GM12878 (cell line): ENCODE data around the gene ZC3H12D. TPM values are rescaled to one million over a fixed set of nuclear protein-coding genes. Genes with fewer than 3 reads are reported as not detected.

Source experiments
- ATAC-seq: fragments of 200-7000 bp; cut with Tn5 transposase; 3 replicates; pipeline ENCODE4 v1.9.1; 2020; ENCODE audit warnings: mild to moderate bottlenecking, moderate library complexity
- BruUV-seq: library from RNA; stranded (reverse); fragments of 400-500 nt; replicated peaks from 2 replicates; lab custom pipeline; 2021; lab: Mats Ljungman, UMichigan
- CTCF ChIA-PET: fragments of 300-600 bp; sonication (Branson Sonifier 250); formaldehyde crosslinking; extraction: SDS; loops from one replicate; lab custom pipeline; 2021; ENCODE audit warnings: inconsistent platforms; lab: Yijun Ruan, JAX
- POLR2A ChIA-PET: fragments of 350-600 bp; formaldehyde crosslinking; extraction: SDS; loops from one replicate; lab custom pipeline; 2021; ENCODE audit warnings: inconsistent platforms; lab: Charles Lee
- RAD21 ChIA-PET: fragments of 300-600 bp; sonication (Branson Sonifier 250); formaldehyde crosslinking; loops from one replicate; lab custom pipeline; 2023; ENCODE audit warnings: antibody characterized with exemption; ENCODE audit not compliant: unreplicated experiment; lab: Charles Lee
- SMC1A ChIA-PET: fragments of 300-600 bp; sonication (Branson Sonifier 250); formaldehyde crosslinking; loops from one replicate; lab custom pipeline; 2023; ENCODE audit not compliant: unreplicated experiment, uncharacterized antibody; lab: Charles Lee
- DNase-seq: peaks from one replicate; pipeline ENCODE4 v3.0.0-alpha.2; 2011; ENCODE audit warnings: low read depth, low spot score
- FAIRE-seq: peaks from 3 replicates; lab custom pipeline; 2011; peaks lifted over from hg19 to GRCh38; lab: Jason Lieb, UNC
- H2AFZ ChIP-seq: 2 replicates; pipeline ENCODE4 v1.6.0; 2011; ENCODE audit warnings: low read depth, low read length, control low read depth; ENCODE audit not compliant: control insufficient read depth
- H3K27ac ChIP-seq: 2 replicates; pipeline ENCODE4 v1.5.1; 2011; ENCODE audit warnings: control low read depth; ENCODE audit not compliant: control insufficient read depth, insufficient read depth
- H3K27me3 ChIP-seq, 2 experiments: replicated peaks in 1 of 2; 2 replicates each; pipeline versions ENCODE4 v1.6.0 to v1.6.1; 2011; ENCODE audit warnings: low read length in 1 of 2; ENCODE audit not compliant: control insufficient read depth in 2 of 2, insufficient read depth in 2 of 2
- H3K36me3 ChIP-seq, 2 experiments: 2 replicates each; pipeline ENCODE4 v1.5.1; 2011; ENCODE audit warnings: low read length in 1 of 2; ENCODE audit not compliant: control insufficient read depth in 2 of 2, insufficient read depth in 2 of 2
- H3K4me1 ChIP-seq: 2 replicates; pipeline ENCODE4 v1.6.1; 2011; ENCODE audit warnings: mild to moderate bottlenecking, low read length, moderate library complexity, mixed read lengths; ENCODE audit not compliant: control insufficient read depth, insufficient read depth
- H3K4me2 ChIP-seq: 2 replicates; pipeline ENCODE4 v1.6.0; 2011; ENCODE audit warnings: control low read depth; ENCODE audit not compliant: control insufficient read depth, insufficient read depth
- H3K4me3 ChIP-seq: fragments of 200-600 bp; sonication (generic); 2 replicates; pipeline ENCODE4 v1.5.1; 2016
- H3K79me2 ChIP-seq: 2 replicates; pipeline ENCODE4 v1.6.0; 2011; ENCODE audit warnings: low read length; ENCODE audit not compliant: control insufficient read depth, insufficient read depth
- H3K9ac ChIP-seq: 2 replicates; pipeline ENCODE4 v1.8.0; 2011; ENCODE audit warnings: low read length, control low read depth, mixed read lengths; ENCODE audit not compliant: control insufficient read depth, insufficient read depth
- H3K9me3 ChIP-seq: replicated peaks from 3 replicates; pipeline ENCODE4 v1.5.1; 2011; ENCODE audit warnings: mild to moderate bottlenecking, low read length; ENCODE audit not compliant: control insufficient read depth, insufficient read depth
- H4K20me1 ChIP-seq: 2 replicates; pipeline ENCODE4 v1.6.0; 2011; ENCODE audit not compliant: control insufficient read depth, insufficient read depth
- BMI1 ChIP-seq: fragments of 450-650 bp; IDR thresholded peaks from 2 replicates; pipeline ENCODE4 v1.6.1; 2016; ENCODE audit warnings: mild to moderate bottlenecking, moderate library complexity, borderline replicate concordance
- CBX5 ChIP-seq: sonication (generic); IDR thresholded peaks from 2 replicates; pipeline ENCODE4 v1.6.1; 2016; ENCODE audit warnings: low read depth, moderate library complexity, mild to moderate bottlenecking, inconsistent platforms
- CEBPB ChIP-seq, 2 experiments: fragments of 150-350 bp in 1 of 2; IDR thresholded peaks; 2 replicates each; pipeline ENCODE4 v1.6.1; 2012 to 2014; ENCODE audit warnings: low read depth in 2 of 2, low read length in 2 of 2, borderline replicate concordance in 1 of 2, inconsistent platforms in 1 of 2
- CHD1 ChIP-seq: IDR thresholded peaks from 2 replicates; pipeline ENCODE4 v1.6.1; 2012; ENCODE audit warnings: low read depth, low read length, improper control_type of control experiment
- NR2F1 ChIP-seq: fragments of 450-650 bp; conservative IDR thresholded peaks from 2 replicates; pipeline ENCODE4 v1.6.1; 2017; ENCODE audit warnings: mild to moderate bottlenecking
- PAX8 ChIP-seq: fragments of 450-650 bp; IDR thresholded peaks from 2 replicates; pipeline ENCODE4 v1.6.1; 2017; ENCODE audit warnings: mild to moderate bottlenecking, moderate library complexity
- RCOR1 ChIP-seq: conservative IDR thresholded peaks from 2 replicates; pipeline ENCODE4 v1.6.1; 2012; ENCODE audit warnings: low read depth, low read length, improper control_type of control experiment
- SIN3A ChIP-seq: IDR thresholded peaks from 2 replicates; pipeline ENCODE4 v1.6.1; 2012; ENCODE audit warnings: low read depth, low read length, improper control_type of control experiment
- SIX5 ChIP-seq: IDR thresholded peaks from 2 replicates; pipeline ENCODE4 v1.6.1; 2011; ENCODE audit warnings: mild to moderate bottlenecking, low read depth, low read length, moderate library complexity; ENCODE audit not compliant: severe bottlenecking
- TAF1 ChIP-seq: IDR thresholded peaks from 2 replicates; pipeline ENCODE4 v1.6.1; 2011; ENCODE audit warnings: mild to moderate bottlenecking, low read depth, low read length, borderline replicate concordance
- TCF12 ChIP-seq: IDR thresholded peaks from 2 replicates; pipeline ENCODE4 v1.6.1; 2011; ENCODE audit warnings: low read depth, mild to moderate bottlenecking, low read length
- TCF3 ChIP-seq: IDR thresholded peaks from 2 replicates; pipeline ENCODE4 v1.6.1; 2012; ENCODE audit warnings: low read depth, mild to moderate bottlenecking, low read length, borderline replicate concordance; ENCODE audit not compliant: insufficient read depth
- WGBS: methylation state at CpG from one replicate; pipeline ENCODE4 v1.1.6; 2016; ENCODE audit warnings: low lambda C conversion rate; ENCODE audit not compliant: insufficient replicate concordance, insufficient coverage; ENCODE audit errors: missing lambda C conversion rate; 5-methylcytosine and 5-hydroxymethylcytosine counted together
- in situ Hi-C: fragments of 300-500 bp; cut with MboI; formaldehyde crosslinking; loops from 9 replicates; pipeline ENCODE4 v1.14.3; 2018; ENCODE audit warnings: mixed read lengths
- intact Hi-C: fragments of 100-400 bp; cut with micrococcal nuclease; formaldehyde crosslinking; loops from one replicate; pipeline ENCODE4 v1.14.2; 2022; ENCODE audit not compliant: unreplicated experiment
- polyA plus RNA-seq, 11 experiments: library from polyadenylated mRNA; depleted of rRNA in 4 of 11; unstranded in 6 of 11; stranded (reverse) in 5 of 11; fragments of >200 nt; fragmentation: Nextera tagmentation in 4 of 11; fragmentation: Illumina TruSeq in 1 of 11; extraction: Ambion mirVana in 4 of 11; extraction: Trizol in 1 of 11; gene quantifications; 1 replicate in 1 of 11; 2 replicates in 10 of 11; pipeline versions ENCODE4 v1.2.1 to v1.2.3, GENCODE V29; 2011 to 2016; ENCODE audit warnings: inconsistent platforms in 2 of 11, missing spikeins in 2 of 11, low read depth in 1 of 11
- total RNA-seq, 4 experiments: library from RNA; depleted of rRNA in 3 of 4; stranded (reverse); fragments of >200 nt in 3 of 4; fragmentation: Illumina TruSeq in 1 of 4; extraction: Trizol in 1 of 4; gene quantifications; 2 replicates each; pipeline versions ENCODE4 v1.2.1 to v1.2.3, GENCODE V29; 2013 to 2021
- TF ChIP-seq, protein P1 (sequence below): fragments of 450-650 bp; IDR thresholded peaks from 2 replicates; pipeline ENCODE4 v1.6.1; 2016; ENCODE audit warnings: mild to moderate bottlenecking
- TF ChIP-seq, protein P2 (sequence below): IDR thresholded peaks from 2 replicates; pipeline ENCODE4 v1.6.1; 2012; ENCODE audit warnings: low read depth, low read length, improper control_type of control experiment
- TF ChIP-seq, protein P3 (sequence below): fragments of 450-650 bp; formaldehyde crosslinking; IDR thresholded peaks from 2 replicates; pipeline ENCODE4 v1.4.0; 2022; ENCODE audit warnings: mild to moderate bottlenecking, moderate library complexity
- TF ChIP-seq, protein P4 (sequence below): IDR thresholded peaks from 2 replicates; pipeline ENCODE4 v1.6.1; 2012; ENCODE audit warnings: low read length, inconsistent platforms
- TF ChIP-seq, protein P5 (sequence below): IDR thresholded peaks from 2 replicates; pipeline ENCODE4 v1.6.1; 2011; ENCODE audit warnings: low read depth, mild to moderate bottlenecking, low read length, moderate library complexity, borderline replicate concordance; ENCODE audit errors: extremely low read depth

The ZC3H12D gene
- total and polyA plus RNA-seq, 10 of the 15 experiments (the other 5 are each of a cell fraction or from before 2014, with no cell fraction given): 1.4 to 29.7 (median 8.8) TPM

DNA sequence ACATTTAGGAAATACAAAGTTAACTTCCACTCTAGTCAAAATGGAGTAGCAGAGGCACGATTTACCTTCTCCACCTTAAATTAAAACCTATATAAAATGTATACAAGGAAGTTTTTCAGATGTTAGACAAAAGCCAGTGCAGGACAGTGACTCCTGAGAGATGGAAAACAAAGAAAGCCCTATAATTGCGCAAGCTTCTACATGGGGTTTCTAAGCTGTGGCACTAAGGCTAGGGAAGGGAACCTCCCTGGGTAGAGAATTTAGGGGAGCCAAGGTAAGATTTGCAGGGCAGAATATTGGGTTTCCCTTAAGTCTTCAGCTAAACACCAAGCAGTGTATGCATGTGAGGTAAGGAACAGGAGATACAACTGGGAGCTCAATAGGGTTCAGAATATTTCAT, 18.5 kb upstream of the ZC3H12D start:
- DNase-seq (no peak), ATAC-seq (no peak), FAIRE-seq (peak; percentile 27)
- SMC1A ChIA-PET: interaction anchor here (0.9 to 7.6 kb wide), 10 partner anchors 8 to 475 kb away, joined by 3 to 61 read pairs (median 4); no protein-coding TSS in a partner anchor
- RAD21 ChIA-PET: interaction anchor here (0.6 to 2.0 kb wide), 9 partner anchors 13 to 475 kb away, joined by 3 to 7 read pairs (median 4); partner anchors contain the start of gene ZC3H12D
- Histone ChIP-seq H4K20me1 (no peaks in the 10 kb centered on the region), H3K9ac (no peak overlapping the region), H3K27ac (no peak overlapping the region), H2AFZ (no peak overlapping the region), H3K4me3 (no peak overlapping the region), H3K9me3 (no peaks in the 10 kb centered on the region), H3K27me3 (no peaks in the 10 kb centered on the region), H3K79me2 (no peaks in the 10 kb centered on the region; the same call in 1 of the 2 replicates), H3K36me3 (peaks cover 0 to 4% of the 10 kb centered on the region in 2 experiments; a peak in 2 of 4 replicates), H3K4me2 (no peak overlapping the region), H3K4me1 (no peaks in the 10 kb centered on the region)
- 96% methylated on average over 2 of the region's 2 CpGs for WGBS
- CTCF ChIA-PET: interaction anchor here (1.2 to 2.5 kb wide), 8 partner anchors 8 to 29 kb away, joined by 3 to 11 read pairs (median 6); no protein-coding TSS in a partner anchor
- in situ Hi-C loops (no loop called here), intact Hi-C loops (no loop called here)
- BruUV-seq: no TSS peak
- POLR2A ChIA-PET: interaction anchor here (0.5 to 1.4 kb wide), 4 partner anchors 10 to 157 kb away, joined by 3 to 6 read pairs (median 4); no protein-coding TSS in a partner anchor
- TF ChIP-seq SIN3A: no peak
- TF ChIP-seq TCF12: no peak
- TF ChIP-seq CEBPB (IDR thresholded peaks at IDR 0.05; ENCODE audit: borderline replicate concordance in 1 of 2, low read depth in 2 of 2, low read length in 2 of 2): no peak
- TF ChIP-seq BMI1: no peak
- no peak for TF ChIP-seq TCF3
- TF ChIP-seq CBX5: no peak
- no peak for TF ChIP-seq NR2F1
- TF ChIP-seq PAX8: no peak
- TF ChIP-seq, protein P1, sequence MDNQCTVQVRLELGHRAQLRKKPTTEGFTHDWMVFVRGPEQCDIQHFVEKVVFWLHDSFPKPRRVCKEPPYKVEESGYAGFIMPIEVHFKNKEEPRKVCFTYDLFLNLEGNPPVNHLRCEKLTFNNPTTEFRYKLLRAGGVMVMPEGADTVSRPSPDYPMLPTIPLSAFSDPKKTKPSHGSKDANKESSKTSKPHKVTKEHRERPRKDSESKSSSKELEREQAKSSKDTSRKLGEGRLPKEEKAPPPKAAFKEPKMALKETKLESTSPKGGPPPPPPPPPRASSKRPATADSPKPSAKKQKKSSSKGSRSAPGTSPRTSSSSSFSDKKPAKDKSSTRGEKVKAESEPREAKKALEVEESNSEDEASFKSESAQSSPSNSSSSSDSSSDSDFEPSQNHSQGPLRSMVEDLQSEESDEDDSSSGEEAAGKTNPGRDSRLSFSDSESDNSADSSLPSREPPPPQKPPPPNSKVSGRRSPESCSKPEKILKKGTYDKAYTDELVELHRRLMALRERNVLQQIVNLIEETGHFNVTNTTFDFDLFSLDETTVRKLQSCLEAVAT: no peak
- TF ChIP-seq, protein P2, sequence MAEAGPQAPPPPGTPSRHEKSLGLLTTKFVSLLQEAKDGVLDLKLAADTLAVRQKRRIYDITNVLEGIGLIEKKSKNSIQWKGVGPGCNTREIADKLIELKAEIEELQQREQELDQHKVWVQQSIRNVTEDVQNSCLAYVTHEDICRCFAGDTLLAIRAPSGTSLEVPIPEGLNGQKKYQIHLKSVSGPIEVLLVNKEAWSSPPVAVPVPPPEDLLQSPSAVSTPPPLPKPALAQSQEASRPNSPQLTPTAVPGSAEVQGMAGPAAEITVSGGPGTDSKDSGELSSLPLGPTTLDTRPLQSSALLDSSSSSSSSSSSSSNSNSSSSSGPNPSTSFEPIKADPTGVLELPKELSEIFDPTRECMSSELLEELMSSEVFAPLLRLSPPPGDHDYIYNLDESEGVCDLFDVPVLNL: no peak
- TF ChIP-seq TAF1: no peak
- TF ChIP-seq SIX5: no peak
- TF ChIP-seq, protein P3, sequence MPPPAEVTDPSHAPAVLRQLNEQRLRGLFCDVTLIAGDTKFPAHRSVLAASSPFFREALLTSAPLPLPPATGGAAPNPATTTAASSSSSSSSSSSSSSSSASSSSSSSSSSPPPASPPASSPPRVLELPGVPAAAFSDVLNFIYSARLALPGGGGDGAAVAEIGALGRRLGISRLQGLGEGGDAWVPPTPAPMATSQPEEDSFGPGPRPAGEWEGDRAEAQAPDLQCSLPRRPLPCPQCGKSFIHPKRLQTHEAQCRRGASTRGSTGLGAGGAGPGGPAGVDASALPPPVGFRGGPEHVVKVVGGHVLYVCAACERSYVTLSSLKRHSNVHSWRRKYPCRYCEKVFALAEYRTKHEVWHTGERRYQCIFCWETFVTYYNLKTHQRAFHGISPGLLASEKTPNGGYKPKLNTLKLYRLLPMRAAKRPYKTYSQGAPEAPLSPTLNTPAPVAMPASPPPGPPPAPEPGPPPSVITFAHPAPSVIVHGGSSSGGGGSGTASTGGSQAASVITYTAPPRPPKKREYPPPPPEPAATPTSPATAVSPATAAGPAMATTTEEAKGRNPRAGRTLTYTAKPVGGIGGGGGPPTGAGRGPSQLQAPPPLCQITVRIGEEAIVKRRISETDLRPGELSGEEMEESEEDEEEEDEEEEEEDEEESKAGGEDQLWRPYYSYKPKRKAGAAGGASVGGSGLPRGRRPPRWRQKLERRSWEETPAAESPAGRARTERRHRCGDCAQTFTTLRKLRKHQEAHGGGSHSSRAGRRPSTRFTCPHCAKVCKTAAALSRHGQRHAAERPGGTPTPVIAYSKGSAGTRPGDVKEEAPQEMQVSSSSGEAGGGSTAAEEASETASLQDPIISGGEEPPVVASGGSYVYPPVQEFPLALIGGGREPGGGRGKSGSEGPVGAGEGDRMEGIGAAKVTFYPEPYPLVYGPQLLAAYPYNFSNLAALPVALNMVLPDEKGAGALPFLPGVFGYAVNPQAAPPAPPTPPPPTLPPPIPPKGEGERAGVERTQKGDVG (CRISPR knock-in tag): no peak
- TF ChIP-seq, protein P4, sequence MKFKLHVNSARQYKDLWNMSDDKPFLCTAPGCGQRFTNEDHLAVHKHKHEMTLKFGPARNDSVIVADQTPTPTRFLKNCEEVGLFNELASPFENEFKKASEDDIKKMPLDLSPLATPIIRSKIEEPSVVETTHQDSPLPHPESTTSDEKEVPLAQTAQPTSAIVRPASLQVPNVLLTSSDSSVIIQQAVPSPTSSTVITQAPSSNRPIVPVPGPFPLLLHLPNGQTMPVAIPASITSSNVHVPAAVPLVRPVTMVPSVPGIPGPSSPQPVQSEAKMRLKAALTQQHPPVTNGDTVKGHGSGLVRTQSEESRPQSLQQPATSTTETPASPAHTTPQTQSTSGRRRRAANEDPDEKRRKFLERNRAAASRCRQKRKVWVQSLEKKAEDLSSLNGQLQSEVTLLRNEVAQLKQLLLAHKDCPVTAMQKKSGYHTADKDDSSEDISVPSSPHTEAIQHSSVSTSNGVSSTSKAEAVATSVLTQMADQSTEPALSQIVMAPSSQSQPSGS: no peak
- TF ChIP-seq RCOR1: no peak
- no peak for TF ChIP-seq CHD1
- TF ChIP-seq, protein P5, sequence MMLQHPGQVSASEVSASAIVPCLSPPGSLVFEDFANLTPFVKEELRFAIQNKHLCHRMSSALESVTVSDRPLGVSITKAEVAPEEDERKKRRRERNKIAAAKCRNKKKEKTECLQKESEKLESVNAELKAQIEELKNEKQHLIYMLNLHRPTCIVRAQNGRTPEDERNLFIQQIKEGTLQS: no peak
